Gastrocnemius medialis (tissue), 4 donors: Measurements from ENCODE around the gene VPS4A. TPM values are rescaled to one million over a fixed set of nuclear protein-coding genes. Genes with fewer than 3 reads are reported as not detected.
A peak's percentile ranks its signal among the peaks of the same experiment; 100 is the strongest.

Experiments
- ATAC-seq, 2 donors: fragments of 150-250 bp; one replicate each; pipeline ENCODE4 v1.9.1; 2016
- DNase-seq, 2 donors: peaks; one replicate each; pipeline ENCODE4 v3.0.0-alpha.2; 2019
- H3K27ac ChIP-seq, 4 donors: fragments of 200-600 bp; sonication (generic); 1 replicate in 1 of 4; 2 replicates in 3 of 4; pipeline ENCODE4 v1.5.1; 2016 to 2018; ENCODE audit warnings: mild to moderate bottlenecking in 2 of 4, moderate library complexity in 1 of 4
- H3K27me3 ChIP-seq, 3 donors: fragments of 200-600 bp; sonication (generic) in 2 of 3; 1 replicate in 1 of 3; 2 replicates in 2 of 3; pipeline versions ENCODE4 v1.5.1 to v1.6.0; 2016 to 2019; ENCODE audit warnings: mild to moderate bottlenecking in 1 of 3, moderate library complexity in 1 of 3
- H3K36me3 ChIP-seq, 2 donors: fragments of 200-600 bp; sonication (generic) in 1 of 2; one replicate each; pipeline ENCODE4 v1.5.1; 2017 to 2018
- H3K4me1 ChIP-seq, 2 donors: fragments of 200-600 bp; sonication (generic) in 1 of 2; one replicate each; pipeline ENCODE4 v1.5.1; 2016 to 2017; ENCODE audit warnings: mild to moderate bottlenecking in 2 of 2
- H3K4me3 ChIP-seq, 4 donors: fragments of 200-600 bp; sonication (generic) in 3 of 4; 1 replicate in 1 of 4; 2 replicates in 3 of 4; pipeline ENCODE4 v1.5.1; 2016 to 2019; ENCODE audit warnings: mild to moderate bottlenecking in 2 of 4
- H3K9me3 ChIP-seq, 3 donors: fragments of 200-600 bp; sonication (generic) in 2 of 3; 1 replicate in 1 of 3; 2 replicates in 2 of 3; pipeline ENCODE4 v1.5.1; 2016 to 2019
- POLR2A ChIP-seq, 2 donors: fragments of 450-650 bp; IDR thresholded peaks; one replicate each; pipeline ENCODE4 v1.6.1; 2017; ENCODE audit warnings: antibody characterized with exemption in 2 of 2, mild to moderate bottlenecking in 2 of 2, moderate library complexity in 2 of 2
- in situ Hi-C, 4 donors: fragments of 200-750 bp; cut with MboI; loops; one replicate each; pipeline versions ENCODE4 v1.15.0 to v1.8.0; 2017; ENCODE audit warnings: low sequenced_read_pairs in 4 of 4
- intact Hi-C: fragments of 100-400 bp; cut with DNase I; formaldehyde crosslinking; loops from one replicate; pipeline ENCODE4 v1.15.1; 2023; ENCODE audit warnings: low total_unique reads
- total RNA-seq, 4 donors: library from RNA; depleted of rRNA; stranded (reverse); fragments of >200 nt; gene quantifications; one replicate each; pipeline versions ENCODE4 v1.1.0 to v1.2.3, GENCODE V29; 2016
- TF ChIP-seq, protein P1 (sequence below), 5 experiments: fragments of 450-650 bp in 3 of 5; fragments of 200-600 bp in 2 of 5; sonication (generic) in 2 of 5; IDR thresholded peaks in 4 of 5; conservative IDR thresholded peaks in 1 of 5; 1 replicate in 4 of 5; 2 replicates in 1 of 5; pipeline ENCODE4 v1.5.1; 2016 to 2019; ENCODE audit warnings: antibody characterized with exemption in 5 of 5, mild to moderate bottlenecking in 3 of 5, moderate library complexity in 3 of 5

VPS4A gene
- total RNA-seq, 4 donors from 2014 or later: 53.3 to 112 (median 70.1) TPM

DNA sequence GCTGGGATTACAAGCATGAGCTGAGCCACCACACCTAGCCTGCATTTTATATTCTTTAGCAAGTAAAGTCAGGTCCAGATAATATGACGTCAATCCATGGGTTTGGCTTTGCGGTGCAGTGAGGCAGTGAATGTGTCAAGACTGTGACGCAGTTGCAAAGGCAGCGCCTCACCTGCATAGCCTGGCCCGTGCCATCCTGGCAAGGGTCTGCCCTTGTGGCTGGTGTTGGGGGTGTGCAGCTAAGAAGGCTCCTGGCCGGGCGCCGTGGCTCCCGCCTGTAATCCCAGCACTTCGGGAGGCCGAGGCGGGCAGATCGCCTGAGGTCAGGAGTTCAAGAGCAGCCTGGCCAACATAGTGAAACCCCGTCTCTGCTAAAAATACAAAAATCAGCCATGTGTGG lies 12.3 kb downstream of the VPS4A start:
- Histone ChIP-seq H3K27ac (peak overlapping the region; percentile 44 to 99 (median 88)), H3K4me3 (no peak overlapping the region), H3K27me3 (no peaks in the 10 kb centered on the region), H3K4me1 (peaks cover 35 to 49% of the 10 kb centered on the region in 2 donors), H3K9me3 (no peaks in the 10 kb centered on the region), H3K36me3 (peaks cover 0 to 59% of the 10 kb centered on the region in 2 donors)
- TF ChIP-seq POLR2A (IDR thresholded peaks at IDR 0.05): no peak
- TF ChIP-seq, protein P1, sequence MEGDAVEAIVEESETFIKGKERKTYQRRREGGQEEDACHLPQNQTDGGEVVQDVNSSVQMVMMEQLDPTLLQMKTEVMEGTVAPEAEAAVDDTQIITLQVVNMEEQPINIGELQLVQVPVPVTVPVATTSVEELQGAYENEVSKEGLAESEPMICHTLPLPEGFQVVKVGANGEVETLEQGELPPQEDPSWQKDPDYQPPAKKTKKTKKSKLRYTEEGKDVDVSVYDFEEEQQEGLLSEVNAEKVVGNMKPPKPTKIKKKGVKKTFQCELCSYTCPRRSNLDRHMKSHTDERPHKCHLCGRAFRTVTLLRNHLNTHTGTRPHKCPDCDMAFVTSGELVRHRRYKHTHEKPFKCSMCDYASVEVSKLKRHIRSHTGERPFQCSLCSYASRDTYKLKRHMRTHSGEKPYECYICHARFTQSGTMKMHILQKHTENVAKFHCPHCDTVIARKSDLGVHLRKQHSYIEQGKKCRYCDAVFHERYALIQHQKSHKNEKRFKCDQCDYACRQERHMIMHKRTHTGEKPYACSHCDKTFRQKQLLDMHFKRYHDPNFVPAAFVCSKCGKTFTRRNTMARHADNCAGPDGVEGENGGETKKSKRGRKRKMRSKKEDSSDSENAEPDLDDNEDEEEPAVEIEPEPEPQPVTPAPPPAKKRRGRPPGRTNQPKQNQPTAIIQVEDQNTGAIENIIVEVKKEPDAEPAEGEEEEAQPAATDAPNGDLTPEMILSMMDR (IDR thresholded peaks at IDR 0.05 in 4 of 5, conservative IDR thresholded peaks at IDR 0.05 in 1 of 5): no peak
- no peak for DNase-seq
- intact Hi-C loops (no loop called here), in situ Hi-C loops (no loop called here)
- ATAC-seq: no peak

DNA sequence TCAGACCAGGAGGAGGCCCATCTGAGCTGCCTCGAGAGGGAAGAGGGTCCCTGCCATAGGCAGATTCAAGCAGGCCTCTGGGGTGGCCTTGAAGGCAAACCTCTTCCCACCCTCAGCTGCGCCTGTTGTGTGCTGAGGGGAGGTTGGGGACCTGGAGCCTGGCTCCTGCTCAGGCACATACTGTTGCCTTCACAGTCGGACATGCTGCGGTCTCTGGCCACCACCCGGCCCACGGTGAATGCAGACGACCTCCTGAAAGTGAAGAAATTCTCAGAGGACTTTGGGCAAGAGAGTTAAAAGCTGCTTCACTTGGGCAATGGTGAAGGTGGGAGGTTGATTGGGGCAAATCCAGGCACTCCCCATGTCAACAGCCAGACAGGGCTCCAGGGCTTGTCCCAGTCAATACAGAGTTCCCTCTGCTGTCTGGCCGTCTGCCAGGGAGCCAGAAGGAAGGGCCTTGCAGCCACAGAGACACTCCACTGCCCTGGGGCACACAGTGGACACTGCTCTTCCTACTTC lies 12.9 kb downstream of the VPS4A start:
- peaks cover 41 to 56% of the 10 kb centered on the region in 2 donors for H3K4me1 ChIP-seq
- H3K4me3 ChIP-seq: no peak overlapping the region
- DNase-seq (peak in 1 of 2 donors; percentile 64), ATAC-seq (no peak)
- no peak for TF ChIP-seq POLR2A (IDR thresholded peaks at IDR 0.05)
- TF ChIP-seq, protein P1 (IDR thresholded peaks at IDR 0.05 in 4 of 5, conservative IDR thresholded peaks at IDR 0.05 in 1 of 5): no peak
- no peaks in the 10 kb centered on the region for H3K27me3 ChIP-seq
- peaks cover 0 to 53% of the 10 kb centered on the region in 2 donors for H3K36me3 ChIP-seq
- in situ Hi-C loops: no loop called here
- H3K9me3 ChIP-seq: no peaks in the 10 kb centered on the region
- intact Hi-C loops: no loop called here
- peak overlapping the region; percentile 82 to 99 (median 95) for H3K27ac ChIP-seq

DNA sequence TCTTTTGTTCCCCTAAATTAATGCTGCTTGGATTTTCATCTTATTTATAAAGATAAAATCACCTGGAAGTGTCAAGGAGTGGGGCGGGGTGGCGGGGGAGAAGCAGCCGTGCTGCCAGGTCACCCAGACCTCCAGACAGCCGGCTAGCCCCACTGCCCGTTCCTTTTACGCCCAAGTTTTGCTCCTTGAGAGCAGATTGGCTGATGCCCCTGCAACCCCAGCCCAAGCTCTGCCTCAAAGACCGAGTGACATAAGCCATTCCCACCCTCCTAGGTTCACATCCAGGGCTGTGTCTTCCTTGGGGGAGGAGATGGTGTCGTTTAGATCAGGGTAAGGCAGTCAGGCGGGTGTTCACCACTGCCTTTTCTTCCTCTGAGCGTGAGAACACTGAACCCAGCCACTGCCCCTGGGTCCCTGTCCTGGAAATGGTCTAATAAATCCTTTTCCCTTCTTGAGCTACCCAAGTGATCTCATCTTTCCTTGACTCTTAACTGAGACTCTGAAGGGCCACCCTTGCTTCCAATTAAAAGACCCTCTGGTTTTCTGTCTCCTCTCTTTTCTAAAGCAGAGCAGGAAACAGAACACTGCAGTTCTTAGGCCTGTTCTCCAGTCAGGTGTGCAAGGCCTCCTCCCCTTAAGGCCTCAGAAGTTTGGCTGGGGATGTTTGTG lies 13.6 kb downstream of the VPS4A start:
- in situ Hi-C loops: no loop called here
- Histone ChIP-seq H3K27me3 (no peaks in the 10 kb centered on the region), H3K9me3 (no peaks in the 10 kb centered on the region), H3K27ac (peak overlapping the region; percentile 82 to 99 (median 95)), H3K4me3 (no peak overlapping the region), H3K4me1 (peaks cover 48 to 62% of the 10 kb centered on the region in 2 donors), H3K36me3 (peaks cover 0 to 46% of the 10 kb centered on the region in 2 donors)
- DNase-seq: no peak
- no peak for TF ChIP-seq POLR2A (IDR thresholded peaks at IDR 0.05)
- TF ChIP-seq, protein P1 (IDR thresholded peaks at IDR 0.05 in 4 of 5, conservative IDR thresholded peaks at IDR 0.05 in 1 of 5): no peak
- no peak for ATAC-seq
- intact Hi-C loops: no loop called here

DNA sequence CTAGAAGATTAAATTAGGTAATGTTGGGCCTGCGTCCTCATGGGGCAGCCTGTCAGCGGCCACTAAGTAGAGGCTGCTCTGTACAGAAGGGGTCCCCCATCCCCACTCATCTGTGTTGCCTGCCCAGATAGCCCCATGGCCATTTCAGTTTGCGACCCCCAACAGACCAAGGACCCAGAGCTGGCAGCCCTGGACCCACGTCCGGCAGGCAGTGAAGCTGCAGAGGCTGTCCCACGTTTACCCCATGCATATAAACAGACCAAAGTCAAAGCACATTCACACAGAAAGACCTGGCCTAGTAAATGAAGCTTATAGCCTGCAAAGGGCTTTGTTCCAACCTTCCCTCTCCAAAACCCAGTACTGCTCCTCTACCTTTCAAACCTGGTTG lies 14.6 kb downstream of the VPS4A start:
- intact Hi-C loops: no loop called here
- H3K36me3 ChIP-seq: peaks cover 0 to 36% of the 10 kb centered on the region in 2 donors

More for the DNA sequence above, 14.6 kb downstream of the VPS4A start:
- DNase-seq (no peak), ATAC-seq (no peak)
- Histone ChIP-seq H3K27me3 (no peaks in the 10 kb centered on the region), H3K9me3 (no peaks in the 10 kb centered on the region), H3K27ac (peak overlapping the region; percentile 82 to 99 (median 95)), H3K4me1 (peaks cover 49 to 66% of the 10 kb centered on the region in 2 donors), H3K4me3 (no peak overlapping the region)
- in situ Hi-C loops: no loop called here
- TF ChIP-seq, protein P1 (IDR thresholded peaks at IDR 0.05 in 4 of 5, conservative IDR thresholded peaks at IDR 0.05 in 1 of 5): no peak
- TF ChIP-seq POLR2A (IDR thresholded peaks at IDR 0.05): no peak
